Glutamatergic neuron (in vitro differentiated cells): ENCODE measurements around the gene GBP3. TPM values are rescaled to one million over a fixed set of nuclear protein-coding genes. Genes with fewer than 3 reads are reported as not detected.
A peak's percentile ranks its signal among the peaks of the same experiment; 100 is the strongest.
"Not testable (repeated sequence)": the region's sequence is repeated elsewhere in the genome, so short reads cannot be mapped to it uniquely, and the experiment has no call there.

Source experiments
- DNase-seq: peaks from one replicate; pipeline ENCODE4 v3.0.0; 2022
- H3K27ac Mint-ChIP-seq: one replicate; pipeline ENCODE4 v1.8.0; 2020; ENCODE audit warnings: mild to moderate bottlenecking, mixed read lengths, inconsistent platforms; ENCODE audit not compliant: unreplicated experiment
- H3K27me3 Mint-ChIP-seq: one replicate; pipeline ENCODE4 v1.8.0; 2020; ENCODE audit warnings: mild to moderate bottlenecking, moderate library complexity, mixed read lengths, inconsistent platforms; ENCODE audit not compliant: unreplicated experiment
- H3K36me3 Mint-ChIP-seq: one replicate; pipeline ENCODE4 v1.8.0; 2020; ENCODE audit warnings: mild to moderate bottlenecking, mixed read lengths, inconsistent platforms; ENCODE audit not compliant: unreplicated experiment
- H3K4me1 Mint-ChIP-seq: one replicate; pipeline ENCODE4 v1.8.0; 2020; ENCODE audit warnings: mild to moderate bottlenecking, low read depth, mixed read lengths, inconsistent platforms; ENCODE audit not compliant: unreplicated experiment
- H3K4me3 Mint-ChIP-seq: one replicate; pipeline ENCODE4 v1.8.0; 2020; ENCODE audit warnings: mild to moderate bottlenecking, mixed read lengths, inconsistent platforms; ENCODE audit not compliant: unreplicated experiment
- H3K9me3 Mint-ChIP-seq: one replicate; pipeline ENCODE4 v1.8.0; 2020; ENCODE audit warnings: mild to moderate bottlenecking, moderate library complexity, mixed read lengths, inconsistent platforms; ENCODE audit not compliant: unreplicated experiment
- total RNA-seq: library from RNA; stranded (reverse); fragmentation: NEBNext Ultra II Directional; extraction: Animal tissue kit (Norgen Biotek cat#: 25700); gene quantifications from one replicate; pipeline ENCODE4 v1.2.1, GENCODE V29; 2021; ENCODE audit not compliant: unreplicated experiment
- TF ChIP-seq, protein P1 (sequence below): fragments of 200-600 bp; sonication (generic); IDR thresholded peaks from one replicate; pipeline ENCODE4 v1.5.0; 2021; ENCODE audit not compliant: partially characterized antibody, unreplicated experiment

The GBP3 gene
- total RNA-seq, 1 donor from 2014 or later = not detected

DNA sequence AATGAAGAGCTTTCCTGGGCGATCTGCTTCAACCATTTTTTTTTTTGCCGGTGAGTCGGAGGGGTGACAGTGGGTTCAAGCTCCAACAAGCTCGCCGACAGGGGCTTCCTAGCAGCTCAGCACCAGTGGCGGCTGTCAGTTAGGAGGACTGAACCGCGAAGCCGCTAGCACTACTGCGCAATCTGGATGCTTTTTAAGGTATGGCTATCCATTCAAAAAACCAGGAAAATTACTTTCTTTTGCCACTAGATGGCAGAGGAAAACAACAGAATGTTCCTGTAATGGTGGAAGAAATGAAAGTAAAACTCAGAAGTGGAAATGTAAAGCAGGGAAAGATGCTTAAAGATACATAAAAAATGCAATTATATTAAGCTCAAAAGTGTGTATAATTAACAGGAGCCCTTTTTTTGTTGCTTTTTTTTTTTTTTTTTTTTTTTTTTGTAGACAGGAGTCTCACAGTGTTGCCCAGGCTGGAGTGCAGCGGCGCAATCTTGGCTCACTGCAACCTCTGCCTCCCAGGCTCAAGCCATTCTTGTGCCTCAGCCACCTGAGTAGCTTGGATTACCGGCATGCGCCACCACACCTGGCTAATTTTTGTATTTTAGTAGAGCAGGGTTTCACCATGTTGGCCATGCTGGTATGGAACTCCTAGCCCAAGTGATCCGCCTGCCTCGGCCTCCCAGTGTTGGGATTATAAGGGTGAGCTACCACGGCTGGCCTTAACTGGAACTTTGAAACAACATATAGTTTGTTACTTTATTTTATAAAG lies 38.7 kb downstream of the GBP3 start:
- DNase-seq = no peak

DNA sequence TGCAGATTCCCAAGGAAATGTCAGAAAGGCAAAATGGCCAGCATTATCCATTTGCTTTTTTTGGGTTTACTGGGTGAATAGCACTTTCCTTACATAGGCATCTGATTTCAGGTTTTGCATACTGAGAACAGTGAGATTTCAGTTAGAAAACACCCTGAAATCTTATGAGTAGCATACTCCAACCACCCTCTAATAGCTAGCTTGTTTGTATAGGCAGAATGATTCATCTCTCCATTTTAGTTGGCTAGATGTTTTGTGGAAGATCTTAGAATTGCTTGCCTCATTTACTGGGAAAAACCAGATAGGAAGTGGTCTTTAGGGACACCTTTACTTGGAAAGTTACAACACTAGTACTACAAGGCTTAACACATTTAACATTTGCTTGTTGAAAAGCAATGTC lies 40.6 kb downstream of the GBP3 start:
- Mint-ChIP-seq H3K4me1 (no peaks in the 10 kb centered on the region), H3K36me3 (peaks cover 8% of the 10 kb centered on the region)

More for the DNA sequence above, 38.7 kb downstream of the GBP3 start:
- peaks cover 8% of the 10 kb centered on the region for H3K36me3 Mint-ChIP-seq
- H3K9me3 Mint-ChIP-seq = no peaks in the 10 kb centered on the region
- no peak overlapping the region for H3K4me3 Mint-ChIP-seq
- H3K27me3 Mint-ChIP-seq = no peaks in the 10 kb centered on the region
- H3K27ac Mint-ChIP-seq = no peak overlapping the region
- TF ChIP-seq, protein P1, sequence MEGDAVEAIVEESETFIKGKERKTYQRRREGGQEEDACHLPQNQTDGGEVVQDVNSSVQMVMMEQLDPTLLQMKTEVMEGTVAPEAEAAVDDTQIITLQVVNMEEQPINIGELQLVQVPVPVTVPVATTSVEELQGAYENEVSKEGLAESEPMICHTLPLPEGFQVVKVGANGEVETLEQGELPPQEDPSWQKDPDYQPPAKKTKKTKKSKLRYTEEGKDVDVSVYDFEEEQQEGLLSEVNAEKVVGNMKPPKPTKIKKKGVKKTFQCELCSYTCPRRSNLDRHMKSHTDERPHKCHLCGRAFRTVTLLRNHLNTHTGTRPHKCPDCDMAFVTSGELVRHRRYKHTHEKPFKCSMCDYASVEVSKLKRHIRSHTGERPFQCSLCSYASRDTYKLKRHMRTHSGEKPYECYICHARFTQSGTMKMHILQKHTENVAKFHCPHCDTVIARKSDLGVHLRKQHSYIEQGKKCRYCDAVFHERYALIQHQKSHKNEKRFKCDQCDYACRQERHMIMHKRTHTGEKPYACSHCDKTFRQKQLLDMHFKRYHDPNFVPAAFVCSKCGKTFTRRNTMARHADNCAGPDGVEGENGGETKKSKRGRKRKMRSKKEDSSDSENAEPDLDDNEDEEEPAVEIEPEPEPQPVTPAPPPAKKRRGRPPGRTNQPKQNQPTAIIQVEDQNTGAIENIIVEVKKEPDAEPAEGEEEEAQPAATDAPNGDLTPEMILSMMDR = peak; percentile 79
- no peaks in the 10 kb centered on the region for H3K4me1 Mint-ChIP-seq

DNA sequence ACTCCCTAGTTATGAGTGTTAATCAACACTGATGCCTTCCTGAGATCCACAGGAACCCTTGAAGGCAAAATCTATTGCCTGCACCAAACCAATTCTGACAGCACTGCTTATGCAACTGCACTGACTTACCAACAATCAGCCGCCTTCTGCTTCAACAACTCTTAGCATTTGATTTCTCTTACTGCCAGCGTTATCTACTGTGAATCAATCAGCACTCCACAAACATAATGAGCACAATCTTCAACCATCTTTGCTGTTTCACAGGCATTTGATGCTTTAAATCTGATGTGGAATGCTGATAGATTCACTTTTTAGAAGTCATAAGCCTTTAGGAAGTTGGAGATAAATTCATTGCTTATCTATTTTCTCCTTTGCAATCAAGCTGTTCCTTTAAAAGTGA lies 41.2 kb downstream of the GBP3 start:
- not testable (repeated sequence) for H3K36me3 Mint-ChIP-seq, H3K4me1 Mint-ChIP-seq, H3K27ac Mint-ChIP-seq

More for the DNA sequence above, 40.6 kb downstream of the GBP3 start:
- no peak for DNase-seq
- H3K4me3 Mint-ChIP-seq = no peak overlapping the region
- TF ChIP-seq, protein P1 = no peak
- H3K27ac Mint-ChIP-seq = no peak overlapping the region
- H3K9me3 Mint-ChIP-seq = no peaks in the 10 kb centered on the region
- H3K27me3 Mint-ChIP-seq = no peaks in the 10 kb centered on the region

DNA sequence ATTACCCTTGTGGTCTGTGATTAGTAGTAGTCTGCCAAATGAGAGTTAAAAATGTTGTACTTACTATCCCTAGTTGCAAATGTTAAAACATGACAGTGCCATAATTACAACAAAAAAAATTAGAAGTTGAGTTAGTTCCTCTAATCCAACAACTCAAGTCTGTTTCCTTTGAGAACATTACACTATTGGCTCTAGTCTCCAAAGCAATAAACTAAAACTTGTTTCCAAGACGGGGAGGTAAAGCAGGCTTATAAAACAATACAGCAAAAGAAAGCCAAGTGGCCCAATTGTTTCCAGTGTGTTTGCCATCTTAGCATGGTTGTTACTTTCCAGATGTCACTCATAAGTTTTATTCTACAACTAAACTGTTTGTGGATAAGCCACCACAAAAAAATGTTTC lies 41.8 kb downstream of the GBP3 start:
- no peak overlapping the region for H3K4me3 Mint-ChIP-seq
- no peak for DNase-seq
- no peak overlapping the region for H3K27ac Mint-ChIP-seq
- H3K36me3 Mint-ChIP-seq = peaks cover 8% of the 10 kb centered on the region
- no peaks in the 10 kb centered on the region for H3K4me1 Mint-ChIP-seq
- no peaks in the 10 kb centered on the region for H3K27me3 Mint-ChIP-seq
- TF ChIP-seq, protein P1 = no peak
- H3K9me3 Mint-ChIP-seq = no peaks in the 10 kb centered on the region

More for the DNA sequence above, 41.2 kb downstream of the GBP3 start:
- H3K27me3 Mint-ChIP-seq, DNase-seq, H3K4me3 Mint-ChIP-seq, H3K9me3 Mint-ChIP-seq: not testable (repeated sequence)

DNA sequence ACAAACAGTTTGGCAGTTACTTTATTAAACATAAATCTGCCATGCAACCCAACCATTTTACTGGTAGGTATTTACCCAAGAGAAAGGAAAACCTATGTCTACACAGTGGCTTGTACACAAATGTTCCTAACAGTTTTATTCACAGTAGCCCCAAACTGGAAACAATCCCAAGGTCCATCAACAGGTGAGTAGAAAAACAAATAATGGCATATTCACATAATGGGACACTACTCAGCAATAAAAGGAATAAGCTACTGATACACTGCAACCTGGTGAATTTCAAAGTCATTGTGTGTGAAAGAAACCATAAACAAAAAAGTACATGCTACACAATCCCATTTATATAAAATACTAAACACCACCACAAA lies 42.9 kb downstream of the GBP3 start:
- H3K9me3 Mint-ChIP-seq = no peaks in the 10 kb centered on the region
- no peak overlapping the region for H3K4me3 Mint-ChIP-seq
- no peak for DNase-seq
- H3K27me3 Mint-ChIP-seq = no peaks in the 10 kb centered on the region
- H3K36me3 Mint-ChIP-seq = peaks cover 8% of the 10 kb centered on the region
- no peak overlapping the region for H3K27ac Mint-ChIP-seq
- no peaks in the 10 kb centered on the region for H3K4me1 Mint-ChIP-seq
- TF ChIP-seq, protein P1 = no peak
